HG02981 (cell line): ENCODE measurements around the gene SF3B5.
A peak's percentile ranks its signal among the peaks of the same experiment; 100 is the strongest.
"Not testable (repeated sequence)": the region's sequence is repeated elsewhere in the genome, so short reads cannot be mapped to it uniquely, and the experiment has no call there.

Experiments used
- ATAC-seq: cut with Tn5 transposase; IDR thresholded peaks from one replicate; pipeline ENCODE4 v1.9.1; 2021; ENCODE audit warnings: mild to moderate bottlenecking, moderate library complexity; ENCODE audit not compliant: unreplicated experiment

Gene SF3B5

GRCh38 chr6:144064402-144065212, 30.8 kb downstream of the SF3B5 start:
- peak; percentile 8 for ATAC-seq

- ATAC-seq, result peak; percentile 83
These were observed 31.5 kb downstream of the SF3B5 start for GRCh38 chr6:144063744-144064401.

- ATAC-seq, result peak; percentile 3
These were observed 32.1 kb downstream of the SF3B5 start for GRCh38 chr6:144063246-144063743.

DNA sequence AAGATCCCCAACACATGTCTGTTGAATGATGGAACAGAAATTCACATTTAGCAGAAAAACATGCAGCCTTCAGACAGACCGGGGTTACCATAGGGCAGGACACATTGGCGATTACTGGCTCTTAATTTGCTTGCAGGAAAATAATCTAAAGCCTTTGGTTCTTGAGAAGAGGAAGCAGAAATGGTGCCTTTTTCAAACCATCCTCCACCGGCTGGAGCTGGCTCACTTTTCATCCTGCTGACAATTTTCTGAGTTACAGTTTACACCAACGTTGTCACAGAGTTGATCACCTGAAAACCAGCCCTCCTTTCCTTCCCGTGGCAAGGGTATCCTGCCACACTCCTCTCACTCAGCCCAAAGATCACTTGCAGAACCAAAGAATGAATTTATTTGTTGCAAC, 32.6 kb downstream of the SF3B5 start:
- ATAC-seq, result no peak

GRCh38 chr6:144059139-144059538, 36.2 kb downstream of the SF3B5 start:
- ATAC-seq, result no peak

DNA sequence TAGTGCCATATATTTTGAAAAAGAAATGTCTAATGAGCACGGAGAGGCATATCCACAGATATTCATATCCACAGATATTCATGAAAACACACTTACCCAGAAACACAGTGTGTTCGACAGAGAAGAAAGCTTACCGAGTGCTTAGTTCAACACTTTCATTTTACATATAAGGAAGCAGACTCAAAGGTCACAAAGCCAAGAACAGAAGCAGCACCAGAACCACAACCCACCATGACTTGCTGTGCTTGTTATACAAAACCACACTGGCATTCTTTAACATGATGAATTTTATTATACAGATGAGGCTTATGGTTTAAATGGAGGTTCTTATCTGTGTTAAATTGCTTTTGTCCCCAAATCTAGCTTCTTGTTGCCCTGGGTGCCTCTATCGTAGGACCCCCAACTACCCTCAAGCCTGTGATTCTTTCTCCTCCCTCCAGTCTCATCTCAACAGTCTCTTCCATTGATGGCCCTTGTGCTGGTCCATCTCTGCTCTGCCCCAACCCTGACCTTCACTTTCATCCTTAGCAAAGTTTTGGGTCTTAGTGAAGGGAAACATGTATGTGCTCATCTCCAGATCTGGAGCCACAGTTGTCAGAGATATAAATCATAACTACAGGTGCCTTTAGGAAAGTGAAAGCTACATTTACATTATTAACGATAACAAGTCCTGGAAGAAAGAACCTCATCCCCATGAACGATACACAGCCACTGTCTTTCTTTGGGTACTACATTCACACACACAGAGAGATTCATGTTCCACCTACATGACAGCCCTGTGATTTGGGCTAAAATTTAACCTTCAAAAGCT, 40.0 kb downstream of the SF3B5 start:
- peak; percentile 82 for ATAC-seq

GRCh38 chr6:144053601-144054000, 41.8 kb downstream of the SF3B5 start:
- no peak for ATAC-seq

- no peak for ATAC-seq
These were observed 42.9 kb downstream of the SF3B5 start for GRCh38 chr6:144052488-144052887.

GRCh38 chr6:144049386-144049785, 46.0 kb downstream of the SF3B5 start:
- ATAC-seq, result no peak

- no peak for ATAC-seq
These were observed 47.7 kb downstream of the SF3B5 start for GRCh38 chr6:144047688-144048087.

DNA sequence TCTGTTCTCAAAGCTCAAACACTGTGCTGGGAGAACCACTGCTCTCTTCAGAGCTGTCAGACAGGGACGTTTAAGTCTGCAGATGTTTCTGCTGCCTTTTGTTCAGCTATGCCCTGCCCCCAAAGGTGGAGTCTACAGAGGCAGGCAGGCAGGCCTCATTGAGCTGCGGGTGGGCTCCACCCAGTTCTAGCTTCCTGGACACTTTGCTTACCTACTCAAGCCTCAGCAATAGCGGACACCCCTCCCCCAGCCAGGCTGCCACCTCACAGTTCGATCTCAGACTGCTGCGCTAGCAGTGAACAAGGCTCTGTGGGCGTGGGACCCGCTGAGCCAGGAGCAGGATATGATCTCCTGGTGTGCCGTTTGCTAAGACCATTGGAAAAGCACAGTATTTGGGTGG, 48.7 kb downstream of the SF3B5 start:
- ATAC-seq, result not testable (repeated sequence)

DNA sequence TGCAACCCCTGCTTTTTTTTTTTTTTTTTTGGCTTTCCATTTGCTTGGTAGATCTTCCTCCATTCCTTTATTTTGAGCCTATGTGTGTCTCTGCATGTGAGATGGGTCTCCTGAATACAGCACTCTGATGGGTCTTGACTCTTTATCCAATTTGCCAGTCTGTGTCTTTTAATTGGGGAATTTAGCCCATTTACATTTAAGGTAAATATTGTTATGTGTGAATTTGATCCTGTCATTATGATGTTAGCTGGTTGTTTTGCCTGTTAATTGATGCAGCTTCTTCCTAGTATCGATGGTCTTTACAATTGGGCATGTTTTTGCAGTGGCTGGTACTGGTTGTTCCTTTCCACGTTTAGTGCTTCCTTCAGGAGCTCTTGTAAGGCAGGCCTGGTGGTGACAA, 50.4 kb downstream of the SF3B5 start:
- not testable (repeated sequence) for ATAC-seq
